Endothelial cell of umbilical vein (primary cell): ENCODE data around the gene TATDN3. TPM values are rescaled to one million over a fixed set of nuclear protein-coding genes. Genes with fewer than 3 reads are reported as not detected.

Experiments
- BruUV-seq: library from RNA; stranded (reverse); fragments of 400-500 nt; replicated peaks from 2 replicates; lab custom pipeline; 2021; lab: Mats Ljungman, UMichigan
- CTCF ChIA-PET: fragments of 300-600, 350-600 bp; sonication (Branson Sonifier 250); formaldehyde crosslinking; loops from one replicate; lab custom pipeline; 2021; ENCODE audit warnings: antibody characterized with exemption, inconsistent platforms; lab: Charles Lee
- POLR2A ChIA-PET: fragments of 300-600, 350-600 bp; sonication (Branson Sonifier 250); formaldehyde crosslinking; loops from one replicate; lab custom pipeline; 2021; ENCODE audit warnings: antibody characterized with exemption, inconsistent platforms; lab: Charles Lee
- DNase-seq: peaks from one replicate; pipeline ENCODE4 v3.0.0-alpha.2; 2011; ENCODE audit warnings: low read depth, low spot score
- FAIRE-seq: peaks from 2 replicates; lab custom pipeline; 2011; peaks lifted over from hg19 to GRCh38; lab: Jason Lieb, UNC
- H2AFZ ChIP-seq: 2 replicates; pipeline ENCODE4 v1.6.0; 2012; ENCODE audit warnings: low read depth, low read length, control low read depth, inconsistent platforms
- H3K27ac ChIP-seq: 2 replicates; pipeline ENCODE4 v1.5.1; 2011; ENCODE audit warnings: low read depth, mild to moderate bottlenecking, control low read depth, low read length, moderate library complexity; ENCODE audit not compliant: insufficient read depth
- H3K27me3 ChIP-seq, 2 experiments: 2 replicates each; pipeline versions ENCODE4 v1.6.0 to v1.6.1; 2011; ENCODE audit warnings: low read length in 2 of 2, mixed read lengths in 1 of 2; ENCODE audit not compliant: control insufficient read depth in 2 of 2, insufficient read depth in 2 of 2
- H3K36me3 ChIP-seq, 2 experiments: 2 replicates in 1 of 2; 3 replicates in 1 of 2; pipeline ENCODE4 v1.5.1; 2011; ENCODE audit warnings: low read length in 2 of 2, mild to moderate bottlenecking in 1 of 2, moderate library complexity in 1 of 2; ENCODE audit not compliant: control insufficient read depth in 2 of 2, insufficient read depth in 2 of 2; ENCODE audit errors: extremely low read depth in 1 of 2
- H3K4me1 ChIP-seq: 3 replicates; pipeline ENCODE4 v1.5.1; 2011; ENCODE audit warnings: mild to moderate bottlenecking, low read length; ENCODE audit not compliant: control insufficient read depth, insufficient read depth; ENCODE audit errors: extremely low read depth
- H3K4me2 ChIP-seq: 2 replicates; pipeline ENCODE4 v1.6.1; 2011; ENCODE audit warnings: low read length, control low read depth, mixed read lengths; ENCODE audit not compliant: insufficient read depth
- H3K4me3 ChIP-seq, 3 experiments: fragments of 200-600 bp in 1 of 3; sonication (generic), shearing (Covaris generic) in 1 of 3; replicated peaks in 1 of 3; 2 replicates each; pipeline ENCODE4 v1.5.1; 2011 to 2016; ENCODE audit warnings: control low read depth in 3 of 3, low read length in 3 of 3, mild to moderate bottlenecking in 2 of 3, inconsistent platforms in 1 of 3, low read depth in 1 of 3, moderate library complexity in 1 of 3; ENCODE audit not compliant: insufficient read depth in 1 of 3
- H3K79me2 ChIP-seq: 2 replicates; pipeline ENCODE4 v1.6.0; 2012; ENCODE audit warnings: low read length, inconsistent platforms; ENCODE audit not compliant: control insufficient read depth, insufficient read depth
- H3K9ac ChIP-seq: replicated peaks from 2 replicates; pipeline ENCODE3; 2011; ENCODE audit warnings: low read length, control low read depth; ENCODE audit not compliant: insufficient read depth; ENCODE audit errors: extremely low read depth
- H3K9me1 ChIP-seq: replicated peaks from 3 replicates; pipeline ENCODE4 v1.6.0; 2011; ENCODE audit warnings: mild to moderate bottlenecking, low read length; ENCODE audit not compliant: control insufficient read depth, insufficient read depth; ENCODE audit errors: extremely low read depth
- H3K9me3 ChIP-seq: replicated peaks from 2 replicates; pipeline ENCODE4 v1.5.1; 2012; ENCODE audit warnings: low read length, inconsistent platforms; ENCODE audit not compliant: control insufficient read depth, insufficient read depth
- H4K20me1 ChIP-seq: replicated peaks from 2 replicates; pipeline ENCODE3; 2011; ENCODE audit warnings: mild to moderate bottlenecking, low read length; ENCODE audit not compliant: control insufficient read depth, insufficient read depth; ENCODE audit errors: extremely low read depth
- EZH2 ChIP-seq: IDR thresholded peaks from 2 replicates; pipeline ENCODE4 v1.6.1; 2012; ENCODE audit warnings: borderline replicate concordance, low read depth, mild to moderate bottlenecking, moderate library complexity, low read length, inconsistent platforms; ENCODE audit not compliant: severe bottlenecking
- FOS ChIP-seq: IDR thresholded peaks from 2 replicates; pipeline ENCODE4 v1.6.1; 2011; ENCODE audit warnings: mild to moderate bottlenecking, low read length, moderate library complexity, borderline replicate concordance; ENCODE audit not compliant: insufficient read depth
- GATA2 ChIP-seq: IDR thresholded peaks from 2 replicates; pipeline ENCODE4 v1.7.0; 2011; ENCODE audit warnings: low read depth, mild to moderate bottlenecking, moderate library complexity, mixed read lengths, low read length; ENCODE audit not compliant: insufficient read length, insufficient read depth
- JUN ChIP-seq: IDR thresholded peaks from 2 replicates; pipeline ENCODE4 v1.6.1; 2011; ENCODE audit warnings: borderline replicate concordance, low read depth; ENCODE audit not compliant: insufficient read length, insufficient read depth
- MYC ChIP-seq: IDR thresholded peaks from one replicate; pipeline ENCODE4 v1.6.1; 2011; ENCODE audit warnings: mild to moderate bottlenecking, low read depth, low read length
- POLR2A ChIP-seq: IDR thresholded peaks from 2 replicates; pipeline ENCODE4 v1.6.1; 2012; ENCODE audit warnings: low read depth, mild to moderate bottlenecking, control low read depth, low read length
- POLR2AphosphoS5 ChIP-seq: IDR thresholded peaks from 2 replicates; pipeline ENCODE4 v1.6.1; 2012; ENCODE audit warnings: low read depth, mild to moderate bottlenecking, control low read depth, low read length, moderate library complexity; ENCODE audit not compliant: insufficient read depth
- dilution Hi-C: fragments of 300-500 bp; cut with MboI; formaldehyde crosslinking; loops from one replicate; pipeline ENCODE4 v1.15.0; 2019; ENCODE audit warnings: low sequenced_read_pairs; ENCODE audit not compliant: extremely low pct_ligation_motif_present
- intact Hi-C: fragments of 100-400 bp; cut with micrococcal nuclease; formaldehyde crosslinking; loops from one replicate; pipeline ENCODE4 v1.10.0; 2022
- polyA plus RNA-seq, 4 experiments: library from polyadenylated mRNA; depleted of rRNA in 3 of 4; stranded (reverse) in 3 of 4; unstranded in 1 of 4; fragments of >200 nt; gene quantifications; 2 replicates each; pipeline versions ENCODE4 v1.2.1 to v1.2.3, GENCODE V29; 2011 to 2012; ENCODE audit warnings: missing spikeins in 1 of 4
- total RNA-seq: library from RNA; stranded (reverse); gene quantifications from 2 replicates; pipeline ENCODE4 v1.2.3, GENCODE V29; 2021
- TF ChIP-seq, protein P1 (sequence below), 2 donors: IDR thresholded peaks; 1 replicate in 1 of 2; 2 replicates in 1 of 2; pipeline ENCODE4 v1.5.1; 2011; ENCODE audit warnings: low read length in 2 of 2, mild to moderate bottlenecking in 2 of 2, moderate library complexity in 2 of 2, control low read depth in 1 of 2, inconsistent platforms in 1 of 2, low read depth in 1 of 2; ENCODE audit not compliant: insufficient read depth in 1 of 2; ENCODE audit errors: extremely low read depth in 1 of 2
- TF ChIP-seq, protein P2 (sequence below): IDR thresholded peaks from 2 replicates; pipeline ENCODE4 v1.6.1; 2011; ENCODE audit not compliant: insufficient read depth, insufficient read length

TATDN3 gene
- total and polyA plus RNA-seq, 2 donors (not counting 3 experiments of a cell fraction or from before 2014, with no cell fraction given), result 4.3 to 8.0 TPM

DNA sequence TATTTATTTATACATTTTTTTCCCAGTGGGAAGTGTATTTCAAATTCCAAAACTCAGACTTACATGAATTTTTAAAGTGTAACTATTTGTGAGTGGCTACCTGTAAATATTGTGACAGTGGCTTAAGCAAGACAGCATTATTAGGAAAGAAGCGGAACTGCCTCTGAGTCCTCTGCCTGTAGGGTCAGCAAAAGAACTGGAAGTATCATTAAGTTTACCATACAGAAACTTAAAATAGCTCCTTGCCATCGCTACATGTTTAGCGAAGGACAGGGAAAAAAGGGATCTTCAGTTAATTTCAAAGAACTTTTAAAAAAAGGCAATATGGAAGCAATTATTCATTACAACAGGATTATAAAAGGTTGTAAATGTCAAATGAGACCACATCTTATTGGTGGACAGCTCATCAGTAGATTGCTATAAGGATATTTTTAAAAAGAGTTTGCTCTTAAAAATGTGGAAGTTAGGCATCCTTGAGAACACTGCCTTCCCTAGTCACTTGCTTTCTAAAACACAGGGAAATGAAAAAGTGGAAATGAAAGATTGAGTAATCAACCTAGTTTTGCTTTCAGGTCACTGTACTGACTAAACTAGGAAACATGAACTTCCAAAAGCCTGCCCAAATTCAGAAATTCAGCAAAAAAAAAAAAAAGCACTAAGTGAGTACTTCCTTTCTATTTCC is 39.3 kb upstream of the TATDN3 start:
- Histone ChIP-seq H3K27ac (no peak overlapping the region), H3K4me2 (no peak overlapping the region), H3K79me2 (no peaks in the 10 kb centered on the region), H2AFZ (no peak overlapping the region), H3K9ac (no peak overlapping the region), H3K9me1 (no peaks in the 10 kb centered on the region), H3K4me1 (no peaks in the 10 kb centered on the region), H3K4me3 (no peak overlapping the region), H3K9me3 (no peaks in the 10 kb centered on the region), H3K36me3 (no peaks in the 10 kb centered on the region), H4K20me1 (no peaks in the 10 kb centered on the region), H3K27me3 (no peaks in the 10 kb centered on the region)
- intact Hi-C loops (no loop called here), dilution Hi-C loops (no loop called here)
- POLR2A ChIA-PET, result interaction anchor here (0.6 to 0.7 kb wide), 2 partner anchors 43 to 144 kb away, joined by 3 read pairs; partner anchors contain the start of gene ATF3
- FAIRE-seq (no peak), DNase-seq (no peak)
- CTCF ChIA-PET, result interaction anchor here (1.1 to 3.1 kb wide), 4 partner anchors 9 to 275 kb away, joined by 3 to 57 read pairs (median 11); no protein-coding TSS in a partner anchor
- BruUV-seq, result no TSS peak
- TF ChIP-seq, protein P1, sequence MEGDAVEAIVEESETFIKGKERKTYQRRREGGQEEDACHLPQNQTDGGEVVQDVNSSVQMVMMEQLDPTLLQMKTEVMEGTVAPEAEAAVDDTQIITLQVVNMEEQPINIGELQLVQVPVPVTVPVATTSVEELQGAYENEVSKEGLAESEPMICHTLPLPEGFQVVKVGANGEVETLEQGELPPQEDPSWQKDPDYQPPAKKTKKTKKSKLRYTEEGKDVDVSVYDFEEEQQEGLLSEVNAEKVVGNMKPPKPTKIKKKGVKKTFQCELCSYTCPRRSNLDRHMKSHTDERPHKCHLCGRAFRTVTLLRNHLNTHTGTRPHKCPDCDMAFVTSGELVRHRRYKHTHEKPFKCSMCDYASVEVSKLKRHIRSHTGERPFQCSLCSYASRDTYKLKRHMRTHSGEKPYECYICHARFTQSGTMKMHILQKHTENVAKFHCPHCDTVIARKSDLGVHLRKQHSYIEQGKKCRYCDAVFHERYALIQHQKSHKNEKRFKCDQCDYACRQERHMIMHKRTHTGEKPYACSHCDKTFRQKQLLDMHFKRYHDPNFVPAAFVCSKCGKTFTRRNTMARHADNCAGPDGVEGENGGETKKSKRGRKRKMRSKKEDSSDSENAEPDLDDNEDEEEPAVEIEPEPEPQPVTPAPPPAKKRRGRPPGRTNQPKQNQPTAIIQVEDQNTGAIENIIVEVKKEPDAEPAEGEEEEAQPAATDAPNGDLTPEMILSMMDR (IDR thresholded peaks at IDR 0.05; ENCODE audit: extremely low read depth in 1 of 2, insufficient read depth in 1 of 2, low read depth in 1 of 2, low read length in 2 of 2), result no peak
- TF ChIP-seq POLR2AphosphoS5, result no peak

DNA sequence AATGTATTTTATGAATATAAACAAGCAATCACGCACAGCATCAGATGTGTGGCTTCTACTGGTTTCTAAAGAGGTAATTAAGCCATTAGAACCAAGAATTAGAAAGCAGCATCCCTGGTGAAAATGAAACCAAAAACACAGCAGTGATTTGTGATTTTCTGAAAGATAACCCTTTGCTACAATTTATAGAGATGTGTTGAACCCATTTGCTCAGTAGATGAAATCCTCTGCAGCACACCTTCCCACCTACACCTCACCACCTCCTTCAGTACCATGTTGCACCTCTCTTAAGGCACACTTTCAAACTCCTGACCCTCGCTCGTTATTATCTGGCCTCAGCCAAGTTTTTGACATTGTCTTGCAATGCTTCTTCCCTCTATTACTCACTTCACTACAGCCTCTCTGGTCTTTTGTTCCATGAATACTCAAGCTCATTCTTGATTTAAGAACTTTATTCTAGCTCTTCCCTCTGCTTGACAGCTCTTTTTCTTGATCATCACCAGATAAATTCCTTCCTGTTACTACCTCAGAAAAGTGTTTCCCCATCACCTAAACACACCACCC is 38.7 kb upstream of the TATDN3 start:
- ChIA-PET POLR2A (interaction anchor here (0.7 kb wide), 1 partner anchor 42 kb away, joined by 3 read pairs; no protein-coding TSS in a partner anchor), CTCF (interaction anchor here (1.1 to 1.9 kb wide), 3 partner anchors 9 to 276 kb away, joined by 3 to 14 read pairs (median 8); no protein-coding TSS in a partner anchor)
- Histone ChIP-seq H3K27me3 (no peaks in the 10 kb centered on the region), H3K4me3 (no peak overlapping the region), H3K9me3 (no peaks in the 10 kb centered on the region), H4K20me1 (no peaks in the 10 kb centered on the region), H3K36me3 (no peaks in the 10 kb centered on the region), H3K4me1 (no peaks in the 10 kb centered on the region), H3K9ac (no peak overlapping the region), H3K9me1 (no peaks in the 10 kb centered on the region), H3K4me2 (no peak overlapping the region), H2AFZ (no peak overlapping the region), H3K79me2 (no peaks in the 10 kb centered on the region), H3K27ac (no peak overlapping the region)
- dilution Hi-C loops (no loop called here), intact Hi-C loops (no loop called here)
- FAIRE-seq, result no peak
- TF ChIP-seq GATA2, result no peak
- TF ChIP-seq JUN, result no peak
- TF ChIP-seq POLR2A, result no peak
- TF ChIP-seq, protein P1 (IDR thresholded peaks at IDR 0.05; ENCODE audit: extremely low read depth in 1 of 2, insufficient read depth in 1 of 2, low read depth in 1 of 2, low read length in 2 of 2), result no peak
- TF ChIP-seq FOS, result no peak
- TF ChIP-seq POLR2AphosphoS5, result no peak
- TF ChIP-seq, protein P2, sequence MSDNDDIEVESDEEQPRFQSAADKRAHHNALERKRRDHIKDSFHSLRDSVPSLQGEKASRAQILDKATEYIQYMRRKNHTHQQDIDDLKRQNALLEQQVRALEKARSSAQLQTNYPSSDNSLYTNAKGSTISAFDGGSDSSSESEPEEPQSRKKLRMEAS, result no peak
- no peak for TF ChIP-seq MYC
- no peak for TF ChIP-seq EZH2
- no peak for DNase-seq
- BruUV-seq, result no TSS peak
